Aorta (tissue), 5 donors: ENCODE data around the gene UGT1A9. TPM values are rescaled to one million over a fixed set of nuclear protein-coding genes. Genes with fewer than 3 reads are reported as not detected.

Experiments used
- ATAC-seq: fragments of 200-7000 bp; cut with Tn5 transposase; one replicate; pipeline ENCODE4 v1.9.1; 2022; ENCODE audit warnings: moderate library complexity; ENCODE audit not compliant: low FRiP score
- DNase-seq, 2 donors: peaks; one replicate each; pipeline ENCODE4 v3.0.0-alpha.2; 2020
- H3K27ac ChIP-seq, 2 donors: one replicate each; pipeline ENCODE4 v1.5.1; 2013; ENCODE audit warnings: low read length in 2 of 2, mild to moderate bottlenecking in 2 of 2, moderate library complexity in 2 of 2, control low read depth in 1 of 2, inconsistent platforms in 1 of 2, low read depth in 1 of 2
- H3K27me3 ChIP-seq, 2 donors: one replicate each; pipeline ENCODE4 v1.6.1; 2013; ENCODE audit warnings: control low read depth in 1 of 2, low read length in 1 of 2, mild to moderate bottlenecking in 1 of 2, moderate library complexity in 1 of 2; ENCODE audit not compliant: insufficient read depth in 2 of 2, control insufficient read depth in 1 of 2
- H3K36me3 ChIP-seq, 2 donors: one replicate each; pipeline ENCODE4 v1.6.1; 2013; ENCODE audit warnings: control low read depth in 1 of 2, low read length in 1 of 2, mild to moderate bottlenecking in 1 of 2; ENCODE audit not compliant: insufficient read depth in 2 of 2, control insufficient read depth in 1 of 2
- H3K4me1 ChIP-seq, 2 donors: one replicate each; pipeline ENCODE4 v1.6.1; 2013; ENCODE audit warnings: low read length in 2 of 2, control low read depth in 1 of 2, mild to moderate bottlenecking in 1 of 2, moderate library complexity in 1 of 2; ENCODE audit not compliant: insufficient read depth in 2 of 2, control insufficient read depth in 1 of 2
- H3K4me3 ChIP-seq, 2 donors: one replicate each; pipeline ENCODE4 v1.5.1; 2013; ENCODE audit warnings: low read length in 2 of 2, control low read depth in 1 of 2, mild to moderate bottlenecking in 1 of 2
- H3K9me3 ChIP-seq: one replicate; pipeline ENCODE4 v1.6.1; 2013; ENCODE audit warnings: mild to moderate bottlenecking, low read length; ENCODE audit not compliant: control insufficient read depth
- WGBS, 2 donors: extraction: QIAGEN DNeasy Blood & Tissue Kit; methylation state at CpG; one replicate each; pipeline ENCODE4 v1.1.7; 2013; 5-methylcytosine and 5-hydroxymethylcytosine counted together
- intact Hi-C, 2 donors: fragments of 100-400 bp; cut with DNase I; formaldehyde crosslinking; loops; one replicate each; pipeline versions ENCODE4 v1.14.2 to v1.15.0; 2022
- polyA plus RNA-seq, 2 donors: library from polyadenylated mRNA; stranded (reverse); fragments of 200-250 nt; gene quantifications; one replicate each; pipeline ENCODE4 v1.2.3, GENCODE V29; 2013
- total RNA-seq, 2 donors: library from RNA; stranded (reverse); fragmentation: NEBNext Ultra II Directional; extraction: Animal tissue kit (Norgen Biotek cat#: 25700); gene quantifications; one replicate each; pipeline ENCODE4 v1.2.1, GENCODE V29; 2021
- donor health status: healthy with polysubstance abuse.
- donor health status: Bipolar disorder and iron deficiency.
- donor health status: DM: no; HTN: no; CAD: no.
- donor health status: DM: no; HTN: no; CAD: no.
- donor health status: DM: yes; HTN: yes; CAD: no.

Gene UGT1A9
- total and polyA plus RNA-seq, 4 donors = not detected

- Histone ChIP-seq H3K9me3 (no peaks in the 10 kb centered on the region), H3K36me3 (no peaks in the 10 kb centered on the region), H3K27me3 (no peaks in the 10 kb centered on the region), H3K4me3 (no peak overlapping the region), H3K4me1 (no peaks in the 10 kb centered on the region), H3K27ac (no peak overlapping the region)
- no peak for DNase-seq
- intact Hi-C loops = no loop called here
- no peak for ATAC-seq
- 83 to 84% methylated on average over 5 of the region's 5 CpGs for WGBS, 2 donors
Observed at GRCh38 chr2:233688341-233688740, 16.6 kb downstream of the UGT1A9 start.

- no peaks in the 10 kb centered on the region for H3K36me3 ChIP-seq
- ATAC-seq (no peak), DNase-seq (no peak)
- no peaks in the 10 kb centered on the region for H3K4me1 ChIP-seq
- intact Hi-C loops = no loop called here
- no peak overlapping the region for H3K27ac ChIP-seq
- no peak overlapping the region for H3K4me3 ChIP-seq
- H3K27me3 ChIP-seq = no peaks in the 10 kb centered on the region
- no peaks in the 10 kb centered on the region for H3K9me3 ChIP-seq
Observed at GRCh38 chr2:233689031-233689430, 17.3 kb downstream of the UGT1A9 start.

DNA sequence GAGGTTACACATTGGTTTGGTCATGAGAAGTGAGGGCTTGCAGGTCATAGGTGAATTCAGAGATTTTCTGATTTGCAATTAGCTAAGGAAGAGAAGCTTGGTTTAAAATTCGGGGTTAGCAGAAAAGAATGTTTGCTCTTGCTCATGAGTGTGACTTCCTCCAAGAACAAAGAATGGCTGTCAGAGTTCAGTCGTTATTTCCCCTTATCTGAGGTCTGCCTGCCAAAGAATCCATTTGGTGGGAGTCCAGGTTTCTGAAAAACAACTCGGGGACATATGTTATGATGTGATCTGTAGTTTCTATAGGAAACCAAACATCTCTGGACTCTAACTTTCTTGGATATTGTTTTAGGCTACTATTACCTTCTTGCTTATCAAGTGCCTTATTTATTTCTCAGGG lies 17.8 kb downstream of the UGT1A9 start:
- no peak overlapping the region for H3K27ac ChIP-seq
- intact Hi-C loops = no loop called here
- no peaks in the 10 kb centered on the region for H3K36me3 ChIP-seq
- no peak overlapping the region for H3K4me3 ChIP-seq
- DNase-seq (no peak), ATAC-seq (no peak)
- WGBS, 2 donors = 3 to 7% methylated on average over 3 of the region's 3 CpGs
- H3K9me3 ChIP-seq = no peaks in the 10 kb centered on the region
- no peaks in the 10 kb centered on the region for H3K27me3 ChIP-seq
- H3K4me1 ChIP-seq = no peaks in the 10 kb centered on the region

DNA sequence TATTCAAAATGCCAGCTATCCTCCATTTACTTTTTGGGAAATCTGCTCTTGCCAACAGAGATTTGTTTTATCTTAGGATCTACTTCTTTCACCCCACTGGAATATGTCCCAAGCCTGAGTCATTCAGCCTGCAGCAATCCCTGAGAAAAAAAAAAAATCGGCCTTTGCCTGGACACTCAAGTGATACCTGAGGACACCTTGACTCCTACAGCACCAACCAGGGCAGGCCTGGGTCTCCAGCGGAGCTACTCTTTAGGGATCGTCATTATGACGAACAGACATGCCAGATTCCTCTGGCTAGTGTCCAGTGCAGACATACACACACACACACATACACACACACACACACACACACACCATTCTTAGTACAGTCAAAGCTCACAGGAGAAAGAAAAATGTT lies 18.7 kb downstream of the UGT1A9 start:
- no peak overlapping the region for H3K4me3 ChIP-seq
- H3K36me3 ChIP-seq = no peaks in the 10 kb centered on the region
- intact Hi-C loops = no loop called here
- no peaks in the 10 kb centered on the region for H3K9me3 ChIP-seq
- no peak for DNase-seq
- ATAC-seq = no peak
- no peaks in the 10 kb centered on the region for H3K27me3 ChIP-seq
- WGBS, 2 donors = 47 to 51% methylated on average over 4 of the region's 4 CpGs
- no peak overlapping the region for H3K27ac ChIP-seq
- no peaks in the 10 kb centered on the region for H3K4me1 ChIP-seq

GRCh38 chr2:233691443-233692433 lies 20.0 kb downstream of the UGT1A9 start:
- intact Hi-C loops = no loop called here
- no peaks in the 10 kb centered on the region for H3K4me1 ChIP-seq
- no peaks in the 10 kb centered on the region for H3K36me3 ChIP-seq
- ATAC-seq (no peak), DNase-seq (no peak)
- H3K9me3 ChIP-seq = no peaks in the 10 kb centered on the region
- no peak overlapping the region for H3K27ac ChIP-seq
- H3K27me3 ChIP-seq = no peaks in the 10 kb centered on the region
- no peak overlapping the region for H3K4me3 ChIP-seq
- WGBS, 2 donors = 86% methylated on average over 11 of the region's 11 CpGs

GRCh38 chr2:233692648-233693047 lies 20.9 kb downstream of the UGT1A9 start, which contains the start of gene UGT1A6:
TSS of gene UGT1A6 (plus strand) at chr2:233692890. CDS start at chr2:233693005, 115 bp downstream.
- no peak within 1 kb of the TSS for H3K27ac ChIP-seq
- no peak for ATAC-seq

GRCh38 chr2:233693963-233694362 lies 22.3 kb downstream of the UGT1A9 start:
- intact Hi-C loops = no loop called here
- Histone ChIP-seq H3K27me3 (no peaks in the 10 kb centered on the region), H3K4me1 (no peaks in the 10 kb centered on the region), H3K4me3 (no peak overlapping the region), H3K9me3 (no peaks in the 10 kb centered on the region), H3K36me3 (no peaks in the 10 kb centered on the region), H3K27ac (no peak overlapping the region)
- DNase-seq (no peak), ATAC-seq (no peak)
- WGBS, 2 donors = 70 to 78% methylated on average over 6 of the region's 6 CpGs

More at GRCh38 chr2:233692648-233693047, 20.9 kb downstream of the UGT1A9 start, which contains the start of gene UGT1A6:
- no peak within 1 kb of the TSS for H3K4me3 ChIP-seq
- 89 to 92% methylated on average over 4 of the region's 4 CpGs for WGBS, 2 donors
- no peaks in the 10 kb centered on the region for H3K9me3 ChIP-seq
- no peaks in the 10 kb centered on the region for H3K36me3 ChIP-seq
- H3K27me3 ChIP-seq = no peaks in the 10 kb centered on the region
- intact Hi-C loops = no loop called here
- DNase-seq = no peak
- H3K4me1 ChIP-seq = no peaks in the 10 kb centered on the region

- Histone ChIP-seq H3K27ac (no peak overlapping the region), H3K27me3 (no peaks in the 10 kb centered on the region), H3K4me3 (no peak overlapping the region), H3K36me3 (no peaks in the 10 kb centered on the region), H3K4me1 (no peaks in the 10 kb centered on the region), H3K9me3 (peaks cover 1% of the 10 kb centered on the region)
- intact Hi-C loops = no loop called here
- 81% methylated on average over 4 of the region's 4 CpGs for whole genome bisulfite sequencing, 2 donors
- ATAC-seq (no peak), DNase-seq (no peak)
Observed at GRCh38 chr2:233698740-233699139, 27.0 kb downstream of the UGT1A9 start.
